BLaER1 treated with 17β-estradiol and CSF1 and Interleukin-3, amounts not matched to agents 10 nM and 100 nM (cell line): ENCODE measurements around the gene RAB11A.

ENCODE experiments used
- H3K27ac ChIP-seq, 11 experiments: shearing (Covaris generic); formaldehyde crosslinking; 2 replicates each; pipeline ENCODE4 v1.8.1; 2022
- H3K27me3 ChIP-seq, 11 experiments: shearing (Covaris generic); formaldehyde crosslinking; 2 replicates each; pipeline ENCODE4 v1.8.1; 2022
- H3K36me3 ChIP-seq, 11 experiments: shearing (Covaris generic); formaldehyde crosslinking; 2 replicates each; pipeline ENCODE4 v1.8.1; 2022
- H3K4me1 ChIP-seq, 10 experiments: shearing (Covaris generic); formaldehyde crosslinking; 2 replicates each; pipeline ENCODE4 v1.8.1; 2022
- H3K4me2 ChIP-seq, 11 experiments: shearing (Covaris generic); formaldehyde crosslinking; 2 replicates each; pipeline ENCODE4 v1.8.1; 2022
- H3K4me3 ChIP-seq, 10 experiments: shearing (Covaris generic); formaldehyde crosslinking; 2 replicates each; pipeline ENCODE4 v1.8.1; 2022
- H3K9ac ChIP-seq, 11 experiments: shearing (Covaris generic); formaldehyde crosslinking; 2 replicates each; pipeline ENCODE4 v1.8.1; 2022
- H3K9me3 ChIP-seq, 11 experiments: shearing (Covaris generic); formaldehyde crosslinking; replicated peaks in 1 of 11; 2 replicates each; pipeline ENCODE4 v1.8.1; 2022
- H4K20me1 ChIP-seq, 11 experiments: shearing (Covaris generic); formaldehyde crosslinking; 2 replicates each; pipeline ENCODE4 v1.8.1; 2022
- Cebpa-rat ChIP-seq, 11 experiments: shearing (Covaris generic); IDR thresholded peaks; 2 replicates each; pipeline ENCODE4 v1.8.1; 2022

Gene RAB11A

DNA sequence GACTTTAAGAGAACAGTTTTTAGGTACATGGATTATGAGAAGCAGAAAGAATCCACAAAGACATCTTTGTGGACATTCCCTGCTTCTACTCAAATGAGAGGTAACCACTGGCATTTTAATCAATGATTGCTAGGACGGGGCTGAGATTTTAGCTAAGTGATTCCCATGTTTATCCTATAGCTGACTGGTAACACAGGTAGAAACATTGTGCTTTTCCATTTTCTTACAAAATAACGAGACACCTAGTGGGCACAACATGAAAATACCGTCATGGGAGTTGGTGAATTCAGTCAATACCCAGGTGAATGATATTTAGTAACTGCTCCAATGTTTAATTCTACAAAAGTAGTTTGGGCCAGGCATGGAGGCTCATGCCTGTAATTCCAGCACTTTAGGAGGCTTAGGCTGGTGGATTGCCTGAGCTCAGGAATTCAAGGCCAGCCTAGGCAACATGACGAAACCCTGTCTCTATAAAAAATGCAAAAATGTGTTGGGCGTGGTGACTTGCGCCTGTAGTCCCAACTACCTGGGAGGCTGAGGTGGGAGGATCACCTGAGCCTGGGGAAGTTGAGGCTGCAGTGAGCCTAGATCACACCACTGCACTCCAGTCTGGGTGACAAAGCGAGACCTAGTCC is 40.0 kb upstream of the RAB11A start:
- Histone ChIP-seq H3K4me2 (no peak overlapping the region), H3K27ac (no peak overlapping the region)
- TF ChIP-seq Cebpa-rat (IDR thresholded peaks at IDR 0.05) = no peak

DNA sequence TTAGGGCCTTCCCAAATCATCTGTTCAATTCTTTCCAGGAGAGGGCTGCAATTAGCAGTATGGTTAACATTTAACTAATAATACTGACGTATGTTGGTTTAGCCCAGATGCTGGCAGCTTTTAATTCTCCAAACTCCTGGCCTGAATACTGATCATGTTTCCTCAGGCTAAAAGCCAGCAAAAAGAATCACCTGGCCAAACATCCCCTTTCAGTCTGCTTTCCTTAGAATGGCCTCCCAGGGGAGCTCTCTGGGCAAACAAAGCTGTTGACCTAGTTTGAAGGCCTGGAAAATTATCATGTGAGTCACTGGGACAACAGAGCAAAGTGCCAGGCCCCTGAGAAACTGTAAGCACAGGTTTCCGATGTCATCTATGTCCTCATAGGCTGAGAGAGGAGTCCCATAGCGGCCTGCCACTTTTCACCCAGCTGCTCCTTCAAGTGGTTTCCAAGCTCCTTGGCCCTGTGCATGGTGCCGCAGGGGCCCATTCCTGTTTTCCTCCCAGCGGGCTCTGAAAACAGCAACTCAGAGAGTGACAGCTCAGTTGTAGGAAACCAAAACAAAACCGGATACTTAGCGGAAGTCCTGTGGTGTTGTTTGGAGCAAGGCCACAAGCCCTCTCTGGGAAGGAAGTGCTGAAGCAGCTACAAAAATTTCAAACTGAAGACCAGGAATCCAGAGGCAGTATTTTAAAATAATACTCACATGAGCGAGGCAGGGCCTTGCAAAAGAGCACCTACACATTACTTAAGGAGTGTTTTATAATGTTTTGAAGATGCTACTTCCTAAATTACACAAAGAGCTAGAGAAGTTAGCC is 36.5 kb upstream of the RAB11A start:
- TF ChIP-seq Cebpa-rat (IDR thresholded peaks at IDR 0.05) = peak in 3 of 11 experiments; percentile 11 to 61 (median 16); a peak in 3 of 22 replicates
- Histone ChIP-seq H3K4me2 (peak overlapping the region; percentile 75 to 92 (median 86)), H3K9ac (peak overlapping the region; percentile 49 to 76 (median 68)), H3K27ac (peak overlapping the region; percentile 71 to 90 (median 77)), H3K27me3 (no peaks in the 10 kb centered on the region), H3K9me3 (no peaks in the 10 kb centered on the region), H3K36me3 (no peaks in the 10 kb centered on the region), H4K20me1 (no peaks in the 10 kb centered on the region), H3K4me1 (peaks cover 59 to 83% (median 68%) of the 10 kb centered on the region in 10 experiments), H3K4me3 (peak overlapping the region in 8 of 10 experiments; percentile 1 to 44 (median 19); a peak in 9 of 20 replicates)

More for the DNA sequence above, 40.0 kb upstream of the RAB11A start:
- Histone ChIP-seq H3K4me3 (no peak overlapping the region), H4K20me1 (no peaks in the 10 kb centered on the region), H3K27me3 (no peaks in the 10 kb centered on the region), H3K36me3 (no peaks in the 10 kb centered on the region), H3K9me3 (no peaks in the 10 kb centered on the region), H3K4me1 (peaks cover 30 to 63% (median 47%) of the 10 kb centered on the region in 10 experiments), H3K9ac (no peak overlapping the region)

DNA sequence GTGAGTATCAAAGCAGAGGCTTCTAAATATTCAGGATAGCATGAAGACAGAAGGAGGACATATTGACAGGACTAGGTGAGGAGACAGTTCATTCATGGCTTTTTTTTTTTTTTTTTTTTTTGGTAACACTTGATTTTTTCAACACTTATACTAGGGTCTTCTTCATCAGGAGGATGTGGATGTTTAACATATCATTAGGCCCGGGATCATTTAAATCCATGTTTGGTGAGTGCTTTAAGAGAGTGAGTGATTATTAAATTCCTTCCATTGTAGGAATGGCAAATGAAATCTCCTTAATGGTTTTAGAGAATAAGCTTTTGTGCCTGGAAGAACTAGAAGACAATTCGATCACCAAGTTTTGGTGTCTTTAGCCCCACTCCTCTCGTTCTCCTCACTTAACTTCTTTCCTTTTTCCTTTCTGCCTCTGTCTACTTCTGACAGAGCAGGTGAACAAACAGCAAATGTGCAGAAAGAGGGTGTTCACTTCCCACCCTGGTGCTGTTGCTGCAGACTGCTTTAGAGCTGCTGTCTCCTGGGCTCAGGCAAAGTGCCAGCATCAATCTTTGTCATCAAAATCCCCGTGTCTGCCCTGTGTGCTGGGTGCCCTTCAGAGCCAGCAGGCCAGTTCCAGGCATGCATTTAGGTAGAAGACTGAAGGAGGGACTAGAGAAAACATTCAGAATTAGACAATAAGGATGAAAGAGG is 35.6 kb upstream of the RAB11A start:
- Histone ChIP-seq H3K9me3 (no peaks in the 10 kb centered on the region), H3K4me3 (peak overlapping the region in 3 of 10 experiments; percentile 16 to 24 (median 19); a peak in 4 of 20 replicates), H3K4me1 (peaks cover 64 to 92% (median 75%) of the 10 kb centered on the region in 10 experiments), H3K27ac (peak overlapping the region; percentile 71 to 90 (median 77)), H3K4me2 (peak overlapping the region; percentile 75 to 92 (median 86)), H3K36me3 (no peaks in the 10 kb centered on the region), H3K27me3 (no peaks in the 10 kb centered on the region), H3K9ac (peak overlapping the region; percentile 49 to 76 (median 68); a peak in 20 of 22 replicates), H4K20me1 (no peaks in the 10 kb centered on the region)
- no peak for TF ChIP-seq Cebpa-rat (IDR thresholded peaks at IDR 0.05)

- Histone ChIP-seq H3K4me2 (peak overlapping the region; percentile 75 to 92 (median 86)), H4K20me1 (no peaks in the 10 kb centered on the region), H3K9ac (peak overlapping the region in 1 of 11 experiments; percentile 76; a peak in 3 of 22 replicates), H3K36me3 (no peaks in the 10 kb centered on the region), H3K4me1 (peaks cover 63 to 97% (median 79%) of the 10 kb centered on the region in 10 experiments), H3K27ac (peak overlapping the region in 3 of 11 experiments; percentile 87 to 90 (median 90); a peak in 3 of 22 replicates), H3K9me3 (no peaks in the 10 kb centered on the region), H3K27me3 (no peaks in the 10 kb centered on the region), H3K4me3 (no peak overlapping the region)
- no peak for TF ChIP-seq Cebpa-rat (IDR thresholded peaks at IDR 0.05)
Measured at GRCh38 chr15:65834603-65835282, 34.5 kb upstream of the RAB11A start.

- no peak overlapping the region; a peak in 2 of 22 replicates for H3K27ac ChIP-seq
- no peaks in the 10 kb centered on the region for H3K9me3 ChIP-seq
- no peak overlapping the region for H3K4me3 ChIP-seq
- no peaks in the 10 kb centered on the region for H4K20me1 ChIP-seq
- H3K27me3 ChIP-seq = no peaks in the 10 kb centered on the region
- H3K4me1 ChIP-seq = peaks cover 58 to 99% (median 79%) of the 10 kb centered on the region in 10 experiments
- TF ChIP-seq Cebpa-rat (IDR thresholded peaks at IDR 0.05) = no peak
- no peak overlapping the region for H3K9ac ChIP-seq
- H3K4me2 ChIP-seq = peak overlapping the region; percentile 1 to 92 (median 84); a peak in 18 of 22 replicates
- no peaks in the 10 kb centered on the region for H3K36me3 ChIP-seq
Measured at GRCh38 chr15:65835447-65835846, 33.8 kb upstream of the RAB11A start.

DNA sequence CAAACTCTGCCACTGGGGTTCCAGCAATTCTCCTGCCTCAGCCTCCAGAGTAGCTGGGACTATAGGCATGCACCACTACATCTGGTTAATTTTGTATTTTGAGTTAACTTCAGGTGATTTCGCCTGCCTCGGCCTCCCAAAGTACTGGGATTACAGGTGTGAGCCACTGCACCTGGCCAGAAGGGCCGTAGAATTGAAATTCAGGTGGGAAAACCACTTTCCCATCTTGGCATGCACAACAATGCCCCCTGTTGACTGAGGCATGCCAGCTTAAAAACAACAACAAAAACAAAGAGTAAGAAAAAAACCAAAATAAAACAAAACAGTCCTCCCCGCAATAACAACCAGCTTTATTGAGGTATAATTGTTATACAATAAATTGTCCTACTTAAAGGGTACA is 32.6 kb upstream of the RAB11A start:
- peak overlapping the region in 2 of 11 experiments; percentile 74 to 80; a peak in 4 of 22 replicates for H3K9ac ChIP-seq

GRCh38 chr15:65837301-65838294 is 31.7 kb upstream of the RAB11A start:
- Histone ChIP-seq H3K36me3 (no peaks in the 10 kb centered on the region), H4K20me1 (no peaks in the 10 kb centered on the region), H3K9ac (peak overlapping the region in 5 of 11 experiments; percentile 28 to 80 (median 66); a peak in 7 of 22 replicates), H3K4me3 (peak overlapping the region in 4 of 10 experiments; percentile 18 to 51 (median 40); a peak in 5 of 20 replicates), H3K9me3 (no peaks in the 10 kb centered on the region), H3K27me3 (no peaks in the 10 kb centered on the region), H3K27ac (peak overlapping the region in 6 of 11 experiments; percentile 31 to 86 (median 70); a peak in 11 of 22 replicates), H3K4me1 (peaks cover 52 to 100% (median 81%) of the 10 kb centered on the region in 10 experiments), H3K4me2 (peak overlapping the region; percentile 16 to 92 (median 66))
- TF ChIP-seq Cebpa-rat (IDR thresholded peaks at IDR 0.05) = no peak

More for the DNA sequence above, 32.6 kb upstream of the RAB11A start:
- Histone ChIP-seq H4K20me1 (no peaks in the 10 kb centered on the region), H3K36me3 (no peaks in the 10 kb centered on the region), H3K4me1 (peaks cover 59 to 100% (median 82%) of the 10 kb centered on the region in 10 experiments), H3K27me3 (no peaks in the 10 kb centered on the region), H3K4me3 (peak overlapping the region in 2 of 10 experiments; percentile 37 to 44; a peak in 3 of 20 replicates), H3K27ac (peak overlapping the region in 3 of 11 experiments; percentile 80 to 86 (median 85); a peak in 5 of 22 replicates), H3K4me2 (peak overlapping the region in 7 of 11 experiments; percentile 55 to 92 (median 82); a peak in 11 of 22 replicates), H3K9me3 (no peaks in the 10 kb centered on the region)
- no peak for TF ChIP-seq Cebpa-rat (IDR thresholded peaks at IDR 0.05)
